ENCODE measurements around the gene ANKRD50.

ANKRD50 gene

DNA sequence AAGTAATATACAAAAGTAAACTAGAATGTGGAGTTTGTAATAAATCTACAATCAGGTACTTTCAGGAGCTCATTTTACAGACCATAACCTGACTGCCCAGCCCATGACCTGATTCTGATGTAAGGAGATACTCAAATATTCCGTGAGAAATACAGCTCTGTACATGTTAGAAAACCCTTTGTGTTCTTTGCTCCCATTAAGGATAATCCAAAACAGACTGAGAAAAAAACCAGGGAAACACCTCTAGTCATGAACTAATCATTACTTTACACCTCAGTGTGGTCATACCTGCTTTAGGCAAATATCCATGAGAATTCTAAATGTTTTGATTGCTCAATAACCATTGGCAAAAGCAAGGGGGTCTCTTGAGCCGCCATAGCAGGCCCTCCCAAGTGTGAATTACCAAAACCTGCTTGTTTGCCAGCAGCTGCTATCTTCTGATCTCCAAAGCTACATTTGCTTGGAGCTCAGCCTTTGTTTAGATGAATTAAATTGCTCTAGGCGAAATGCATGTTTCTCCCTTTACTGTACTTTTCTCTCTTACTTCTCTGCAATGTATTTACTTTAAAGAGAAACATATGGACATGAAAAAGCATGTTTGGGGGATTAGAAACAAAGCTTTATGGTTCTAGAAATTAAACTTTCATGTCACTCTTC lies 79.1 kb downstream of the ANKRD50 start:
- no peak for DNase-seq (ENCODE audit: low read depth)

DNA sequence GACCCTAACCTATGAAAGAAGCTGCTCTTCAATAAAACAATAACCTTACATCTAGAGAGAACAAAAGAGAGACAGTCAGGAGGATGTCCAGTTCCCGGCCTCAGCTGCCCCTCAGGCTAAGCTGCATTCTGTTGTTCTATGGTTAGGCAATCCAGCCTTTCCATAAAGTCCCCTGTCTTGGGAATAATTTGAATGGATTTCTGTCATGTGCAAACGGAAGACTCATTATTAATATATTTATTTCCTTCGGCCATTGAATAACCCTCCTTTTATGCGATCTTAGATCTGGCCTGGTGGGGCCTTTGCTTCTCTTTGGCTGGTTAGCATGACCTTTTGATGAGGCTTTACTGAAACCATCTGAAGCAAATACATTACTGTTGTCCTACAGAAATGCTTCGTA lies 80.1 kb downstream of the ANKRD50 start:
- DNase-seq (ENCODE audit: low read depth) = no peak

DNA sequence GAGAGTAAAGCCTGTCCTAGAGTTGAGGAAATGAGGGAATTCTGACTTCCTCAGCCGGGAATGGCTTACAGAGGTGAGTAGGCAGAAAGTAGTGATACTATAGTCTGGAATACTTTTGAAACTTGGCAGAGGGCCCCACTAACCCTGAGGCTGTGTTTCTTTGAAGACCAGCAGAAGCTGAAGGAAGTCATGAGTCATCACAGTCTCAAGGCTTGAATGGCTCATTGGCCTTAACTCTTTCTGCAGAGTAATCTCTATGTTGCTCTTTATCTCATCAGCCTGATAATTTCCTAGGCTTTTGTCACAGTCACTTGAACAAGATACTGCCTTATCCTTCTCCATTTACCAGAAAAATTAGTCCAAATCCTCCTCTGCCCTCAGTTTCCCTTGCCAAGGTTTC lies 80.8 kb downstream of the ANKRD50 start:
- DNase-seq (ENCODE audit: low read depth) = no peak

DNA sequence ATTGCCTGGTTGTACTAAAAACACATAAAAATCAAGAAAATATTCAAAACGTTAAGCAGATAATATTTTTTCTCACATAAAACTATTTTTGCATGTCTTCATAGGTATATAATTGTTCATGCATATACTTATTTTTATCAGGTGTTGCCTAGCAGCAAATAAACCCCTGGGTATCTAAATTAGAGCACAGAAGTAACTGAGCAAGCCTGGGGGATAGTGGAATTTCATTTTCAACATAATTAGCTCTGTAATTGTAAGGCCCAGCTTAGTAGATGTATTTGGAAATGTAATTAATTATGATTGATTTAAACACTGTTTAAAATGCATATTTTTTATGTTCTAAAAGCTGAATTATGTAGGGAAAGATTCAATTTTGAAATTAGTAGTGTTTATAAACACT lies 82.9 kb downstream of the ANKRD50 start:
- DNase-seq (ENCODE audit: low read depth) = no peak

Measured in activated T-helper 1 cell treated with Interleukin-2 at 50 U/mL for 16 hours (primary cell).